SU-DHL-6 (cell line): ENCODE results near the gene BNIP1.

Source experiments
- H2AFZ ChIP-seq: fragments of 200-600 bp; sonication (generic); 2 replicates; pipeline ENCODE4 v1.6.1; 2014; ENCODE audit warnings: low read depth, mild to moderate bottlenecking, moderate library complexity, mixed read lengths, antibody characterized with exemption, low read length; ENCODE audit not compliant: severe bottlenecking
- H3F3A ChIP-seq: fragments of 200-600 bp; shearing (Covaris generic); 2 replicates; pipeline ENCODE4 v1.6.0; 2016; ENCODE audit warnings: antibody characterized with exemption, mild to moderate bottlenecking; ENCODE audit not compliant: insufficient read depth
- H3K27ac ChIP-seq: fragments of 200-600 bp; sonication (generic); 2 replicates; pipeline ENCODE4 v1.5.1; 2016; ENCODE audit warnings: low read depth, mild to moderate bottlenecking, low read length, moderate library complexity, mixed read lengths
- H3K27me3 ChIP-seq: fragments of 200-600 bp; sonication (generic), shearing (Covaris generic); 2 replicates; pipeline ENCODE4 v1.6.0; 2014; ENCODE audit warnings: mild to moderate bottlenecking, low read length
- H3K36me3 ChIP-seq: fragments of 200-600 bp; sonication (generic); 2 replicates; pipeline ENCODE4 v1.6.1; 2014; ENCODE audit warnings: mild to moderate bottlenecking, low read length, mixed read lengths
- H3K4me2 ChIP-seq: fragments of 300-600, 200-600 bp; shearing (Covaris generic), sonication (generic); 2 replicates; pipeline ENCODE4 v1.6.0; 2014; ENCODE audit warnings: low read length, low read depth, mild to moderate bottlenecking; ENCODE audit not compliant: poor library complexity, severe bottlenecking
- H3K4me3 ChIP-seq: fragments of 200-600 bp; sonication (generic); 2 replicates; pipeline ENCODE4 v1.5.1; 2014; ENCODE audit warnings: antibody characterized with exemption, low read length, mild to moderate bottlenecking, mixed read lengths; ENCODE audit not compliant: insufficient read depth, poor library complexity, severe bottlenecking
- H3K79me2 ChIP-seq: fragments of 200-600 bp; sonication (generic); 2 replicates; pipeline ENCODE4 v1.6.1; 2014; ENCODE audit warnings: mild to moderate bottlenecking, low read length, moderate library complexity; ENCODE audit not compliant: insufficient read depth
- H3K9ac ChIP-seq: fragments of 200-600 bp; sonication (generic); 2 replicates; pipeline ENCODE4 v1.7.0; 2014; ENCODE audit warnings: mild to moderate bottlenecking, low read length
- H3K9me2 ChIP-seq: fragments of 200-600 bp; sonication (generic); replicated peaks from 2 replicates; pipeline ENCODE4 v1.6.1; 2014; ENCODE audit warnings: low read length; ENCODE audit not compliant: insufficient read depth
- H3K9me3 ChIP-seq: fragments of 200-600 bp; sonication (generic); 2 replicates; pipeline ENCODE4 v1.6.1; 2014; ENCODE audit warnings: low read length, mixed read lengths; ENCODE audit not compliant: insufficient read depth
- H4K20me1 ChIP-seq: fragments of 200-600 bp; sonication (generic); 2 replicates; pipeline ENCODE4 v1.6.1; 2014; ENCODE audit warnings: low read depth, mild to moderate bottlenecking, antibody characterized with exemption, low read length, moderate library complexity, mixed read lengths
- CTCF ChIP-seq: fragments of 200-600 bp; sonication (generic); IDR thresholded peaks from one replicate; pipeline ENCODE4 v1.5.1; 2017; ENCODE audit warnings: antibody characterized with exemption, mild to moderate bottlenecking, low read length, moderate library complexity; ENCODE audit not compliant: insufficient read depth, poor library complexity, severe bottlenecking
- EZH2phosphoT487 ChIP-seq: fragments of 200-600 bp; sonication (generic), shearing (Covaris generic); conservative IDR thresholded peaks from 2 replicates; pipeline ENCODE4 v1.6.1; 2018; ENCODE audit warnings: mild to moderate bottlenecking, antibody characterized with exemption, low read length, moderate library complexity, mixed read lengths

BNIP1 gene

GRCh38 chr5:173204185-173204979 is 60.1 kb downstream of the BNIP1 start:
- Histone ChIP-seq H3K9me2 (no peaks in the 10 kb centered on the region), H3F3A (no peaks in the 10 kb centered on the region)

GRCh38 chr5:173205916-173206315 is 61.6 kb downstream of the BNIP1 start:
- Histone ChIP-seq H3K9ac (no peak overlapping the region), H3K27ac (no peak overlapping the region), H2AFZ (no peak overlapping the region), H3K79me2 (no peaks in the 10 kb centered on the region), H3K36me3 (no peaks in the 10 kb centered on the region), H3K27me3 (no peaks in the 10 kb centered on the region), H3K9me2 (no peaks in the 10 kb centered on the region), H3K4me3 (no peak overlapping the region), H4K20me1 (no peaks in the 10 kb centered on the region), H3F3A (no peaks in the 10 kb centered on the region), H3K4me2 (no peak overlapping the region), H3K9me3 (no peaks in the 10 kb centered on the region)
- TF ChIP-seq EZH2phosphoT487 (no peak), CTCF (no peak)

More at GRCh38 chr5:173204185-173204979, 60.1 kb downstream of the BNIP1 start:
- TF ChIP-seq EZH2phosphoT487 (no peak), CTCF (peak; percentile 32)
- no peaks in the 10 kb centered on the region for H3K36me3 ChIP-seq
- no peak overlapping the region for H3K4me3 ChIP-seq
- H3K27ac ChIP-seq: no peak overlapping the region
- H4K20me1 ChIP-seq: no peaks in the 10 kb centered on the region
- H3K79me2 ChIP-seq: no peaks in the 10 kb centered on the region
- H3K27me3 ChIP-seq: no peaks in the 10 kb centered on the region
- no peak overlapping the region for H2AFZ ChIP-seq
- no peak overlapping the region for H3K9ac ChIP-seq
- peaks cover 5% of the 10 kb centered on the region; the same call in 1 of the 2 replicates for H3K9me3 ChIP-seq
- no peak overlapping the region for H3K4me2 ChIP-seq

GRCh38 chr5:173208296-173208695 is 64.0 kb downstream of the BNIP1 start:
- no peaks in the 10 kb centered on the region for H4K20me1 ChIP-seq
- no peaks in the 10 kb centered on the region for H3K27me3 ChIP-seq
- no peak overlapping the region for H2AFZ ChIP-seq
- no peak overlapping the region for H3K9ac ChIP-seq
- TF ChIP-seq EZH2phosphoT487: no peak
- no peak for TF ChIP-seq CTCF
- no peak overlapping the region for H3K4me2 ChIP-seq
- H3K9me2 ChIP-seq: no peaks in the 10 kb centered on the region
- H3K36me3 ChIP-seq: no peaks in the 10 kb centered on the region
- no peaks in the 10 kb centered on the region for H3K79me2 ChIP-seq
- H3K27ac ChIP-seq: no peak overlapping the region
- no peak overlapping the region for H3K4me3 ChIP-seq
- H3F3A ChIP-seq: no peaks in the 10 kb centered on the region
- no peaks in the 10 kb centered on the region for H3K9me3 ChIP-seq
